CD4-positive, alpha-beta T cell treated with Interferon alpha-2 for 1 hour (primary cell): ENCODE results near the gene ABCC2.
A peak's percentile ranks its signal among the peaks of the same experiment; 100 is the strongest.
"Not testable (repeated sequence)": the region's sequence is repeated elsewhere in the genome, so short reads cannot be mapped to it uniquely, and the experiment has no call there.

ENCODE experiments used
- DNase-seq, 2 donors: peaks; one replicate each; pipeline ENCODE4 v3.0.0-alpha.2; 2020 to 2022

Gene ABCC2

DNA sequence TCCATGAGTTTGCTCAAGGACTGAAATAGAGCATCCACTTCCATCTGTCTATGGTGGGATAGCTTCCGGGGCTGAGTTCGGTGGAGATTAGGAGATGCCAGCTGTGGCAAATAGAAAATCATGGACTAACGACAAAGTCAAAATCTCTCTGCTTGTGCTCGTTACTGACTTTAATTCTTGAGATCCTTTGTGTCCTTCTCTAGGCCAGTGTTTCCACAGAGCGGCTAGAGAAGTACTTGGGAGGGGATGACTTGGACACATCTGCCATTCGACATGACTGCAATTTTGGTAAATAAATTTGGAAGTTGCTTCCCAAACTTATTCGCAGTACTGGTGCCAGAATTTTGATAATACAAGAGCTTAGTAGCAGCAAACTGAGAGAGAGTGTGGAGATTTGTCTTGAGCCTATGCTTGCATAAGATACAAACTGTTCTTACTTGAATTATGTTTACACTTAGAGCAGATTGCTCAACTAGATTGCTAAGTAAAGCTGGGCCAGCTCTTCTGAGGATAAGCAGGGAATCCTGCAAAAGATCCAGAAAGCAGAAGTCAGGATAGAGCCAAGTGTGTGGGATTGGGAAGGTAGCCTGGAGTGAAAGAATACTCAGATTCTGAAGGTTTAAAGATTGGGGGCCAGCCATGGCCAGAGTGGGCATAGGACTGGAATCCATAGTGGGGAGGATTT lies 27.6 kb downstream of the ABCC2 start:
- no peak for DNase-seq

GRCh38 chr10:99812177-99812576 lies 29.7 kb downstream of the ABCC2 start:
- no peak for DNase-seq

GRCh38 chr10:99814143-99814542 lies 31.7 kb downstream of the ABCC2 start:
- DNase-seq, result no peak

GRCh38 chr10:99815621-99816020 lies 33.2 kb downstream of the ABCC2 start:
- no peak for DNase-seq

DNA sequence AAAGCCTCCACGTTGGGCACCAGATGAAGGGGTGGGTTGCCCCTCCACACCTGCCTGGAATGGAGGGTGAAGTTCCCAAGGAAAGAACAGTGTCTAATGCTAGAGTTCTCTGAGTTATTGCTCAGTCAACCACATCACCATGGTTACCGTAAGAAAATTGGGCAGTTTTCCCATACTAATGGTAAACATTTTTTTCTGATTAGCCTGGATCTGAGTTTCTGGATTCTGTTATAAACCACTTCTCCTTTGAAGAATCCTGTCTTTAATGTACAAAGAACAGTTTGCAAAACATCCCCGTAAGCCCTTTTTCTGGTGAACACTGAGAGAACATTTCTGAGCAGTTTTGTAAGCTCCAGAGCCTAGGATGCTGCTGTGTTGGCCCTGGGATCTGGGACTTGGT lies 45.5 kb downstream of the ABCC2 start:
- no peak for DNase-seq

GRCh38 chr10:99828464-99828863 lies 46.0 kb downstream of the ABCC2 start:
- DNase-seq, result no peak

DNA sequence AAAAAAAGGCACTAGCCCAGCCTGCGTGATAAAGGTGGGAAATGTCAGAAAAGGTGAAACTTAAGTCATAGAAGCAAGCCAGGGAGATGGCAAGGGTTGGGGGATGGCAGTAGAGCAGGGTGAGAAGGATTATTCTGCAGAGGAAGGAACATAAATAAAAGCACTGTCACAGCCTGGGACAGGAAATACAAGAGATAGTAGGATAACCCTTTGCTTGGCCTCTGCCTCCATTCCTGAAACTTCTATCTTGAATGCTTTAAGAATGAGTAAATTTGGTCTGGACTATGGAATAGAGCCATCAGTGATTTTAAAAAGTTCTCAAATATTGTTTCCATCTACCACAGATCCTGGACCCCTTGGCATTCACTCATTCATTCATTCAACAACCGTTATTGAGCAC lies 50.0 kb downstream of the ABCC2 start:
- no peak for DNase-seq

DNA sequence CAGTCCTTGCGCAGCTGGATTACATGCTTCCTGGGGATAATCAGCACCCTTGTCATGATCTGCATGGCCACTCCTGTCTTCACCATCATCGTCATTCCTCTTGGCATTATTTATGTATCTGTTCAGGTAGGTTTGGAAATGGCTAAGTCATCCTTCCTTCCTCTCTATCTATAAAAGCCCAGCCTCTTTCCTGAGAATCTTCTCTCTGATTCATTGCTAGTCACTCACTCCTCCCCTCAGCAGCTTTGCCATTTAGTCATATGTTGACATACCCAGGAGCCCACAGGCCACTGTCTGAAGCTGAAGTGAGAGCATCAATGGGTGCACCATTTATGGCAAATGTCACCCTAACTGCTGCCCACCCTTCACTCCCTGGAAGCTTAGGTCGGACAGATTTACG lies 52.0 kb downstream of the ABCC2 start:
- no peak for DNase-seq

GRCh38 chr10:99835947-99836346 lies 53.5 kb downstream of the ABCC2 start:
- no peak for DNase-seq

DNA sequence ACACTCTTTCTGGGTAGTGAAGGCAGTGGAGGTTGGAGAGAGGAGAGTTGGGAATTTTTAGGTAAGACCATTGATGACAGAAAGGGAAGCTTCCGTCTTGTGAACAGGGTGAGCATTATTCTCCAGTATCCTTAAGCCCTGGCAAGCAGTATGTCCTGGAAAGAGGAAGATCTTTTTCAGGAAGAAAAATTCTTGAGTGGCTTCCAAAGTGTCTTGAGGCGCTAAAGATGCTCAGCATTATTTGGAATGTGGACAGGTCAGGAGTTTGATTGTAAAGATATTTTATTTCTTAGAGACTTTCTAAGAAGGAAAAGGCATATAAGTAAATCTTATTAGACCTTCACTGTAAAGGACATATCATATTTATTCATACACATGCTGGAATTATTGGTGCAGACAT lies 54.3 kb downstream of the ABCC2 start:
- DNase-seq, result no peak

GRCh38 chr10:99840859-99841258 lies 58.4 kb downstream of the ABCC2 start:
- DNase-seq, result not testable (repeated sequence)

DNA sequence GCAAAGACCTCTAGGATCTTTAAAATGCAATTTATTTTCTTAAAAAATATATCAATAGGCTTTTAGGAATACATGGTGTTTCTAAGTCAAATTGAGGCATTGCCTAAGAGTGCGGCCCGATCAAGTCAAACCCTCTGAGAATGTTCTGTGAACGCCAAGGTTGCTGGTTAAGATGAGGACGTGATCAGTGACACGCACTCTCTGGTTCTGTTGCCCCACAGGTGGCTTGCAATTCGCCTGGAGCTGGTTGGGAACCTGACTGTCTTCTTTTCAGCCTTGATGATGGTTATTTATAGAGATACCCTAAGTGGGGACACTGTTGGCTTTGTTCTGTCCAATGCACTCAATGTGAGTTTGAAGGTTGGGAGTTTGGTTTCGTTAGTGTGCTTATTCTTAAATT lies 59.3 kb downstream of the ABCC2 start:
- DNase-seq, result no peak

DNA sequence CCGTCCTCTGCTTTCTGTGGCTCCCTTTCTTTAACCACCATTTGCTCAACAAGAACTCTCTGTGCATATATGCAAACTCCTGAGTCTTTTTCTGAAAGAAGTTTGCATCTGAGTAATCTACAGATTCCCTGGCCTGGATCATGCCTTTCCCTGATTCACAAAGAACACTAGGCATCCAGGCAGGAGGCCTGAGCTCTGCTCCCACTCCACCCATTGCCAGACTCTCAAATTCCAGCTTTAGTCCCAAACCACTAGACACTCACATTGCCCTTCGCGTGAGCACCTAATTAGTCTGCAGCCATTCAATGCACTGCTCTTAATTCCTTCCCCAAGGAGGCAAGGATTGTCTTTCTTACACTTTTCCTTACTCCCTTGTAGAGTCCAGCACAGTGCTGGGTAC lies 60.9 kb downstream of the ABCC2 start:
- no peak for DNase-seq

DNA sequence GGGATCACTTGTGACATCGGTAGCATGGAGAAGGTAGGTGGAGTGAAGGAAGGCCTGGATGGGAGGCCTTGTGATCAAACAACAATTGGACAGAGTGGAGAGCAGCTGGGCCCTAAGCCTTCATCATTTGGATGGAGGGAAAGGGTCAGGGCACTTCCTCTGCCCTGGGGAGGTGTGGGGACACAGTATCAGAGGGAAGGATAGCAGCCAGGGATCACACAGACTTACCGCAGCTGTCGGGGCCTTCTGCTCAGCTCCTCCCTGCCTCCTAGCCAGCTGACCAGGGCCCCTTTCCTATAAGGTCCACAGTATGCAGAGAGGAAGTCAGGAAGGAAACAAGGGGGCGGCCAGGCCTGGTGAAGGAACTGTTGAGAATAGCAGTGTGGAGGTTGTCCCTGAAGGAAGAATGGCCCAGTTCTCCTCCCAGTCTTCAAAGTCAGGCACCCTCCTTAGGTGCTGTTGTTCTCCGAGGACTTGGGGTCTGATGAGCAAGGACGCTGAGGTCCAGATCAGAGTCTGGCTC lies 62.1 kb downstream of the ABCC2 start:
- DNase-seq, result no peak

DNA sequence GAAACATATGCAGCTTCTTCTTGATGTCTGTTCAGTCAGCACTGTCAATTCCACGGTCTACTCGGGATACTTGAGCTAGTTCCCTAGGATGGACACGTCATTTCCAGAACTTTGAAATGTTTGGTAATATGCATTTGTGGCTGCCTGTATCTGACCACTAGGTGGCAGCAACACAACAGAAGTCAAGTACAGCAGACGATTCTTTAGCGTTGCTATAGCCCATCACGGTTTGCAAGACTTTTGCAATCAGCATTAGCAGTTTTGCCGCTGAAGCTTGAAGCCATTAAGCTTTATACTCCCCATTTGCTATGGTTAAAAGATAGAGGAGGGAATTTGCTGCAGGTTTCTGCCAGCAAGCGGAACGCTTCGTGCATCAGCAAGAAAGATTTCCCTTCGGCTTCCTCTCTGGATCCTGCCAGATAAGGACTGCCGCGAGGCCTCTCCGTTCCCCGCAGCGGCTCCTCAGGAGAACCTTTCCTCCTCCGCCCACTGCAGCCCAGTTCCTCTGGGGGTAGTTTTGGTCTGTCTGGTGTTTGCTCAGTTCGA lies 63.5 kb downstream of the ABCC2 start:
- DNase-seq, result peak; percentile 73 to 80

DNA sequence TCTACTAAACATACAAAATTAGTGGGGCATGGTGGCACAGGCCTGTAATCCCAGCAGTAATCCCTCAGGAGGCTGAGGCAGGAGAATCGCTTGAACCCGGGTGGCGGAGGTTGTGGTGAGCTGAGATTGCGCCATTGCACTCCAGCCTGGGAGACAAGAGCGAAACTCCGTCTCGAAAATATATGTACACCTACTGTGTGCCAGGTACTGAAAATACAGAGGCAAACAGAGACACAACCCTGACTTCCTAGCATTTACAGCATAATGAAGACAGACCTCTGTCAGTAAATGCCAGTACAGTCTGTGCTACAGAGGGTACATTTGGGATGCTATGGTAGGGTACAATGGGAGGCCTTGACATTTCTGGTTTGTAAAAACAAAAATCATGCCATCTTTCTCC lies 66.6 kb downstream of the ABCC2 start:
- DNase-seq, result no peak

GRCh38 chr10:99849536-99849935 lies 67.1 kb downstream of the ABCC2 start:
- no peak for DNase-seq

DNA sequence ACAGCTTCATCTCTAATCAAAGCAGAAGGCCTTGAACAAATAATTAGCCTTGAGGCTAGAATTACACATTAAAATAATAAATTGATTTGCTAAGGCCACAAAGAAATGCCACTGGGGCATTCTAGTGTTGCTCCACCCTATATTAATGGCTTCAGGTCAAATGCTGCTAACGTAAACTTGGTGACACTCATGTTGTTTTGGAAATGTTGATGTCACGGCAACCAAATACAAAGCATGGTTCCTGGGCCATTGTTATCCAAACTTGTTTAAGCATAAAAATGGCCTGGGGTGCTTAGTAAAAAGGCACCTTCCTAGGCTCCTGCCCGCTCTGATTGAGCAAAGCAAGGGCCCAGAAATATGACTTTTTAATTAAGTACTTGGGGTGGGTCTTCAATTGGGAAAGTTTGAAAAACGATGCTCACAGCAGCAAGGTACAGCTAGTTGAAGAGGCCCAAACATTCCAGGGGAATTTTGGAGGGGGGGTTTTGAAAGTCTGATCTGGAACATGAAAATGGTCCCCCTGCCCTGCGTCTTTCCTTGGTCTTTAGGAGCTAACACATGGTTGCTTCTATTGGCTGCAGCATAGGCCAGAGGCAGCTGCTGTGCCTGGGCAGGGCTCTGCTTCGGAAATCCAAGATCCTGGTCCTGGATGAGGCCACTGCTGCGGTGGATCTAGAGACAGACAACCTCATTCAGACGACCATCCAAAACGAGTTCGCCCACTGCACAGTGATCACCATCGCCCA lies 67.8 kb downstream of the ABCC2 start:
- DNase-seq, result no peak

GRCh38 chr10:99850767-99851340 lies 68.4 kb downstream of the ABCC2 start:
- no peak for DNase-seq

GRCh38 chr10:99851825-99852224 lies 69.4 kb downstream of the ABCC2 start:
- no peak for DNase-seq

DNA sequence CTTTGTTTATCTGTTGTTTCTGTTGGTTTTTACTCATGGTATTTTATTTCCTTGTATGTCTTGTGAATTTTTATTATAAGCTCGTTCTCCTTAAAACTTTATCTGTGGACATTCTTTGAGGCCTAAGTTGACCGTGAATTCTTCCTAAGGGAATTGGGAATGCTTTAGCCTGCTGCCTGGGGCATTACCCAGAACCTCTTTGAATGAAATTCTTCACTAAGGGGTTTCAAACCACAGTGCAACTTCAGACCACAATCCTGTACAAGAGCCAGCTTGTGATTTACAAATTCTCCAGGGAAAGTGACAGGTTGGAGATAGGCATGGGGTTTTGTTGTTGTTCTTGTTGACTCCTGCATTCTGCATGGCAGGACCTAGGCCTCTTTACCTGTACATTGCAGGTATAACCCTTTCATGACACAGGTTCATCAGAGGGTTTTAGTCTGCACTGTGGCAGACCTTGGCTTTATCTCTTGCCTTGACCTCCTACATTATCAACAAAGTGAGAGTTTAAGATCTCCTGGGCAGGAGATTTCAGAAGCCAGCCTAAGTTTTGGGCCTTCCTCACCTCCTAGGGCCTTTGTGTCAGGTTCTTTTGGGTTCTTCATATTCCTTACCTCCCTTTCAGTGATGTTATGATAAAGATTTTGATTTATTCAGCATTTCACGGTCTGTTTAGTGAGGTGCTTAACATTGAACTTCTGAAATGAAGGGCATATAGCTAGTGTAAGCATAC lies 70.2 kb downstream of the ABCC2 start:
- no peak for DNase-seq

- no peak for DNase-seq
Measured at GRCh38 chr10:99853655-99854054, 71.2 kb downstream of the ABCC2 start.

DNA sequence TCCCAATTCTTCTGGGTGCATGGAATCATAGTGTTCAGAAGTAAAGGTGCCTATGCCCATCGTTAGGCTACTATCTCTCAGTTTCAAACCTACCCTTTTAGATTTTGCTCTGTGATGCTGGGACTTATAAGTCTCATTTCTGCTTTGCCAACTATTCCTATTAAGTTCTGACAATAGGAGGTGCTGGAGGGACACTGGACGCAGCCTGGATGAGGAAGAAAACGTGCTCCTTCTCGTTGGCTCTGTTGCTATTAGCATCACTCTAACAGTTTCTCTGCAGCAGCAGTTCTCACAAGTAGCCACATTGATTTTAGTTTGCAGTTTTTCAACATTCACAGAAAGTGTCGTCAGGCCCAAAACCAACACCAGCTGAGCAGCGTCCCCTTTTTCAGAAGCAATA lies 72.4 kb downstream of the ABCC2 start:
- no peak for DNase-seq
